Panc1 (cell line): Measurements from ENCODE around the gene ROBO1. TPM values are rescaled to one million over a fixed set of nuclear protein-coding genes. Genes with fewer than 3 reads are reported as not detected.
"Not testable (repeated sequence)": the region's sequence is repeated elsewhere in the genome, so short reads cannot be mapped to it uniquely, and the experiment has no call there.

Experiments
- ATAC-seq: fragments of 200-7000 bp; cut with Tn5 transposase; 2 replicates; pipeline ENCODE4 v1.9.1; 2020; ENCODE audit warnings: mild to moderate bottlenecking, moderate library complexity
- BruUV-seq: library from RNA; stranded (reverse); fragments of 400-500 nt; replicated peaks from 2 replicates; lab custom pipeline; 2021; lab: Mats Ljungman, UMichigan
- CTCF ChIA-PET: fragments of 300-600 bp; sonication (Branson Sonifier 250); formaldehyde crosslinking; loops from one replicate; lab custom pipeline; 2022; ENCODE audit warnings: antibody characterized with exemption; lab: Charles Lee
- POLR2A ChIA-PET: fragments of 300-600 bp; sonication (Branson Sonifier 250); formaldehyde crosslinking; loops from one replicate; lab custom pipeline; 2022; ENCODE audit warnings: antibody characterized with exemption; lab: Charles Lee
- DNase-seq: peaks from one replicate; pipeline ENCODE4 v3.0.0-alpha.2; 2010; ENCODE audit warnings: low read depth, low spot score
- H3K27ac ChIP-seq: 2 replicates; pipeline ENCODE4 v1.5.1; 2011; ENCODE audit warnings: mild to moderate bottlenecking, low read length, inconsistent platforms
- H3K27me3 ChIP-seq: fragments of 200-500 bp; sonication (Bioruptor generic); 2 replicates; pipeline ENCODE4 v1.6.0; 2014; ENCODE audit warnings: low read length, inconsistent platforms; ENCODE audit not compliant: control insufficient read depth, insufficient read depth
- H3K36me3 ChIP-seq: fragments of 200-500 bp; sonication (Bioruptor generic); 2 replicates; pipeline ENCODE4 v1.5.1; 2014; ENCODE audit warnings: inconsistent platforms, mild to moderate bottlenecking, low read length, moderate library complexity; ENCODE audit not compliant: control insufficient read depth, insufficient read depth
- H3K4me1 ChIP-seq: 2 replicates; pipeline ENCODE4 v1.5.1; 2011; ENCODE audit warnings: inconsistent platforms, mild to moderate bottlenecking, low read length, moderate library complexity; ENCODE audit not compliant: control insufficient read depth, insufficient read depth
- H3K4me3 ChIP-seq, 2 experiments: 2 replicates each; pipeline ENCODE4 v1.5.1; 2011 to 2012; ENCODE audit warnings: low read depth in 2 of 2, low read length in 2 of 2, mild to moderate bottlenecking in 2 of 2, inconsistent platforms in 1 of 2, moderate library complexity in 1 of 2
- H3K9me3 ChIP-seq: fragments of 200-500 bp; sonication (Bioruptor generic); 2 replicates; pipeline ENCODE4 v1.5.1; 2014; ENCODE audit warnings: low read depth, mild to moderate bottlenecking, inconsistent platforms, low read length, moderate library complexity; ENCODE audit not compliant: control insufficient read depth, insufficient read depth
- CTCF ChIP-seq: fragments of 450-650 bp; IDR thresholded peaks from 2 replicates; pipeline ENCODE4 v1.5.1; 2017; ENCODE audit warnings: mild to moderate bottlenecking
- POLR2AphosphoS5 ChIP-seq: IDR thresholded peaks from 2 replicates; pipeline ENCODE4 v1.6.1; 2012; ENCODE audit warnings: mild to moderate bottlenecking, low read depth, low read length, moderate library complexity
- SIN3A ChIP-seq: IDR thresholded peaks from 2 replicates; pipeline ENCODE4 v1.6.1; 2012; ENCODE audit warnings: low read depth, mild to moderate bottlenecking, low read length, moderate library complexity, borderline replicate concordance; ENCODE audit not compliant: insufficient read depth
- TCF7L2 ChIP-seq: IDR thresholded peaks from 2 replicates; pipeline ENCODE4 v1.6.1; 2011; ENCODE audit warnings: mild to moderate bottlenecking, low read depth, low read length, inconsistent platforms
- in situ Hi-C: cut with HindIII; loops from 2 replicates; pipeline ENCODE4 v1.10.0; 2016; ENCODE audit warnings: low sequenced_read_pairs, low pct_unique_long_range_greater_than_20kb
- intact Hi-C: fragments of 100-400 bp; cut with micrococcal nuclease; formaldehyde crosslinking; loops from one replicate; pipeline ENCODE4 v1.10.0; 2022; ENCODE audit not compliant: unreplicated experiment
- total RNA-seq: library from RNA; stranded (reverse); gene quantifications from one replicate; pipeline ENCODE4 v1.2.1, GENCODE V29; 2021; ENCODE audit not compliant: unreplicated experiment
- TF ChIP-seq, protein P1 (sequence below), 2 experiments: IDR thresholded peaks; 2 replicates each; pipeline ENCODE4 v1.6.1; 2011 to 2012; ENCODE audit warnings: low read depth in 2 of 2, control low read depth in 1 of 2, low read length in 1 of 2, mild to moderate bottlenecking in 1 of 2, moderate library complexity in 1 of 2; ENCODE audit not compliant: insufficient read depth in 1 of 2

The ROBO1 gene
- total RNA-seq, 1 experiment from 2014 or later = 61.6 TPM

- no TSS peak for BruUV-seq
- intact Hi-C loops (no loop called here), in situ Hi-C loops (no loop called here)
- Histone ChIP-seq H3K4me1 (peaks cover 10% of the 10 kb centered on the region; the same call in 1 of the 2 replicates), H3K36me3 (no peaks in the 10 kb centered on the region), H3K4me3 (no peak overlapping the region), H3K27ac (no peak overlapping the region; the same call in 1 of the 2 replicates), H3K27me3 (no peaks in the 10 kb centered on the region), H3K9me3 (no peaks in the 10 kb centered on the region)
- DNase-seq = no peak
- ATAC-seq = peak; percentile 72
- TF ChIP-seq TCF7L2 (peak; percentile 61; the same call in 1 of the 2 replicates), POLR2AphosphoS5 (no peak)
- ChIA-PET POLR2A (no interaction called here), CTCF (no interaction called here)
Measured at GRCh38 chr3:78754066-78754743, 1013.6 kb downstream of the ROBO1 start.

DNA sequence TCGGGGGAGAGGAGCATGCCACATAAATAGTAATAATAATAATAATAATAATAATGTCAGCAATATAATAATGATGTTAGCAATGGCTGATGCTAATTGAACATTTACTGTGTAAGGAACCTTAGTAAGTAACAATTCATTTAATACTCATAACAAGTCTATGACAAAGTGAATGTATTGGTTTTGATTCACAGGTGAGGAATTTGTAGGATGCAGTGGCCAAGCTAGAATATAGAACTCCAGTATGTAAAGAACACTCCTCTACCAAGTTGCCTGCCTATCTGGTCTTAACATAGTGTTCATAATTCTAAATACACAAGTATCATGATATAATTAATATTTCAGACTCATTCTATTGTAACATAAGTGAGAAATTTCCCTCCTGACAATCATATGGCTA lies 1016.5 kb downstream of the ROBO1 start:
- H3K4me1 ChIP-seq = peaks cover 10% of the 10 kb centered on the region; the same call in 1 of the 2 replicates
- no peak for ATAC-seq
- no peak overlapping the region for H3K4me3 ChIP-seq
- no peak overlapping the region for H3K27ac ChIP-seq
- CTCF ChIA-PET = no interaction called here
- DNase-seq = no peak
- in situ Hi-C loops = no loop called here
- no TSS peak for BruUV-seq
- no peaks in the 10 kb centered on the region for H3K36me3 ChIP-seq
- POLR2A ChIA-PET = no interaction called here
- H3K27me3 ChIP-seq = no peaks in the 10 kb centered on the region
- no peaks in the 10 kb centered on the region for H3K9me3 ChIP-seq
- intact Hi-C loops = no loop called here
- TF ChIP-seq POLR2AphosphoS5 = no peak
- TF ChIP-seq CTCF = no peak
- TF ChIP-seq, protein P1, sequence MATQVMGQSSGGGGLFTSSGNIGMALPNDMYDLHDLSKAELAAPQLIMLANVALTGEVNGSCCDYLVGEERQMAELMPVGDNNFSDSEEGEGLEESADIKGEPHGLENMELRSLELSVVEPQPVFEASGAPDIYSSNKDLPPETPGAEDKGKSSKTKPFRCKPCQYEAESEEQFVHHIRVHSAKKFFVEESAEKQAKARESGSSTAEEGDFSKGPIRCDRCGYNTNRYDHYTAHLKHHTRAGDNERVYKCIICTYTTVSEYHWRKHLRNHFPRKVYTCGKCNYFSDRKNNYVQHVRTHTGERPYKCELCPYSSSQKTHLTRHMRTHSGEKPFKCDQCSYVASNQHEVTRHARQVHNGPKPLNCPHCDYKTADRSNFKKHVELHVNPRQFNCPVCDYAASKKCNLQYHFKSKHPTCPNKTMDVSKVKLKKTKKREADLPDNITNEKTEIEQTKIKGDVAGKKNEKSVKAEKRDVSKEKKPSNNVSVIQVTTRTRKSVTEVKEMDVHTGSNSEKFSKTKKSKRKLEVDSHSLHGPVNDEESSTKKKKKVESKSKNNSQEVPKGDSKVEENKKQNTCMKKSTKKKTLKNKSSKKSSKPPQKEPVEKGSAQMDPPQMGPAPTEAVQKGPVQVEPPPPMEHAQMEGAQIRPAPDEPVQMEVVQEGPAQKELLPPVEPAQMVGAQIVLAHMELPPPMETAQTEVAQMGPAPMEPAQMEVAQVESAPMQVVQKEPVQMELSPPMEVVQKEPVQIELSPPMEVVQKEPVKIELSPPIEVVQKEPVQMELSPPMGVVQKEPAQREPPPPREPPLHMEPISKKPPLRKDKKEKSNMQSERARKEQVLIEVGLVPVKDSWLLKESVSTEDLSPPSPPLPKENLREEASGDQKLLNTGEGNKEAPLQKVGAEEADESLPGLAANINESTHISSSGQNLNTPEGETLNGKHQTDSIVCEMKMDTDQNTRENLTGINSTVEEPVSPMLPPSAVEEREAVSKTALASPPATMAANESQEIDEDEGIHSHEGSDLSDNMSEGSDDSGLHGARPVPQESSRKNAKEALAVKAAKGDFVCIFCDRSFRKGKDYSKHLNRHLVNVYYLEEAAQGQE (IDR thresholded peaks at IDR 0.05; ENCODE audit: insufficient read depth in 1 of 2, low read depth in 2 of 2, low read length in 1 of 2) = no peak
- no peak for TF ChIP-seq SIN3A
- TF ChIP-seq TCF7L2 = no peak

DNA sequence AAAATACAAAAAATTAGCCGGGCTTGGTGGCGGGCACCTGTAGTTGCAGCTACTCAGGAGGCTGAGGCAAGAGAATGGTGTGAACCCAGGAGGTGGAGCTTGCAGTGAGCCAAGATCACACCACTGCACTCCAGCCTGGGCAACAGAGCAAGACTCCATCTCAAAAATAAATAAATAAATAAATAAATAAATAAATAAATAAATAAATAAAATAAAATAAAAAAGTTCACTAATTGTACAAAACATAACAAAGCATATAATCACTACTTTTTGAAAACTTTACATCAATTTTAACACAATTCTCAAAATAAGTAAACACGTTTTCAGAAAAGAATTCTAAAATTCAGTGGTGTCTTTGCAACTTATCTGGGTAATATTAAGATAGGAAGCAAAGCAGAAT lies 1017.5 kb downstream of the ROBO1 start:
- CTCF ChIA-PET, H3K27ac ChIP-seq, ATAC-seq, BruUV-seq, H3K27me3 ChIP-seq, POLR2A ChIA-PET, H3K9me3 ChIP-seq, H3K36me3 ChIP-seq, intact Hi-C loops, H3K4me3 ChIP-seq, in situ Hi-C loops, DNase-seq: not testable (repeated sequence)
- peaks cover 10% of the 10 kb centered on the region; the same call in 1 of the 2 replicates for H3K4me1 ChIP-seq
